Activated T-helper 1 cell treated with Interleukin-2 at 50 U/mL for 16 hours (primary cell): ENCODE measurements around the gene SHB.

Source experiments
- DNase-seq: peaks from one replicate; pipeline ENCODE4 v3.0.0-alpha.2; 2020; ENCODE audit warnings: low read depth

Gene SHB

DNA sequence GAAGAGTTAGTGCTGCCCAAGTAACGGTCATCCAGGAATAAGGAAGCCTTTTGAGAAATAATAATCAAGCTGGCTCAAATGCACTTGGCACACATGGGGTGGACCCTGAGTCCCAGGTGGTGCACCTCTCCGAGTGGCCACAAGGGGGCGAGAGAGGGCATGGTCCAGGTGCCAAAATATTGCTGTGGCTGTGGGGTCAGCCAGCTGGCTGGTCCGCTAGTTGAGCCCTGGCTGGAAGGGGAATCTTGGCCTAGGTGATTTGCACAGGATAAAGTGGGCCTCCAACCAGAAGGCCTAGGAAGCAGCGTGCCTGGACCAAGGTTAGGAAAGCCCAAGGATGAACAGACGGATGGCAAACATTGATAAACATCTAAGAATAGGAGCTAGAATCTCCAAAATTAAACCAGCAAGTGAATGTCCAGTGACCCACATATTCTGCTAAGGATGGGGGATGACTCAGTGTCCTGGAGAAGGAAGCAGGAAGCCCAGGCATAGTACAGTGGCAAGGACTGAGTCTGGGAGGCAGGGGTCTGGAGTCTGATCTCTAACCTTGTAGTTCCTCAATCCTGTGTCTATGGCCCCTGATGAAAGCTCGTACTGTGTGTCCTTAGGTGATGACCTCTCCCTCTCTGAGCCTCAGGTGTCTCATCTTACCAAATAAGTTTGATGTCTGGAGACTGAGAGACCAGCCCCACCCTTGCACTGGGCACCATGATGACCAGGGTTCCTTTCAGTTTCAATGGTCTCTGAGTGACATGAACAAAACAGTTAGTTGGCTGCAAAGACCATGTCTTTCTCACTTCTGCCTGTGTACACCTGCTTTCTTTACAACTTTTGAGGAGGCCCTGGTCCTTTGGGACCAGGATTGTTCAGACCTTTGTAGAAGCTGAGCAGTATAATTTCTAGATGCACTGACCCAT, 19.2 kb upstream of the SHB start:
- DNase-seq = peak; percentile 59

DNA sequence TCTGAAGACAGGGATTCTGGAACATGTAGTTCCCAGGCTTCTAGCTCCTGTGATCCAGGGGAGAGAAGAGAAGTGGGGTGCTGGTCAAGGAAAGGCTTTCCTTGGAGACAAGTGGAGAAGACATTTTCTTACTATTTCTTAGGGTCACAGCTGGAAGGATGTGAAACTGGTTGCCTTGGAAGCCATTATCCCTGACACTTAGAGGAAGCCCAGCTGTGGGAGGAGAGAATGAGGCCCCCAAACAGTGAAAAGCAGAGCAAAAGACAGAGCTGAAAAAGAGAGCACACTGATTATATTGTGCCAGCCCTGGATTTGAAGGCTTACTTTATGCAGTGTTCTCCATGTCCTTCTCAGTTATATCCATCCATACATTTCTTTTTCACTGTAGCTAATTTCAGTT, 17.5 kb upstream of the SHB start:
- no peak for DNase-seq

DNA sequence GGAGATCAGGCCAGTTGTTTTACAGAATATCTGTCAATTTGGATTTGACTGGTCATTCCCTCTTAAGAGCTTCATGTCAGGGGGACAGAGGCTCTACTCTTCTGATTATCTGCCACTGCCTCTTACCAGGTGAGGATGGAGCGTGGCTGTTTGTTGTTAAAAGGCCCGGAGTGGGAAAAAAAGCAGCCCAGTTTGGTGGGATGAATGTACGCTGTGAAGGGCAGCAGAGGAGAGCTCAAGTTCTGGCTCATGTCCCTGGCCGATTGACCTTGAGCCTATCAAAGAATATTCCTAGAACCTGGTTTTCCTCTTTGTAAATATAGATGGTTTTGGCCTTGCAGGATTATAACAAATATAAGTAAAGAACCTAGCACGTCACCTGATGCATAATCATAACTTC, 16.3 kb upstream of the SHB start:
- DNase-seq = no peak

DNA sequence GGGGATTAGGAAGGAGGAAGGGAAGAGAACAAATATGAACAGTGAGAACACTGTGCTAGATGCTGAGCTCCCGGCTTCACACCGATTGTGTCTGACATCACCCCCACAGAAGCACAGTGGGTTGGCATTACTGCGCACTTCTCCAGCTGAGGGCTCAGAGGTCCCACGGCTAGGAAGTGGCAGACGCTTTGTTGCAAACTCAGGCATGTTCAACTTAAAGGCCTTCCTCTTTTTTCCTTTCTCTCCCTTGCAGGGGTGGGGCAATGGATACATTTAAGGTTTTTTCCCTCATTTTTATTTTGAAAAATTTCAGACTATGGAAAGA, 15.5 kb upstream of the SHB start:
- no peak for DNase-seq

DNA sequence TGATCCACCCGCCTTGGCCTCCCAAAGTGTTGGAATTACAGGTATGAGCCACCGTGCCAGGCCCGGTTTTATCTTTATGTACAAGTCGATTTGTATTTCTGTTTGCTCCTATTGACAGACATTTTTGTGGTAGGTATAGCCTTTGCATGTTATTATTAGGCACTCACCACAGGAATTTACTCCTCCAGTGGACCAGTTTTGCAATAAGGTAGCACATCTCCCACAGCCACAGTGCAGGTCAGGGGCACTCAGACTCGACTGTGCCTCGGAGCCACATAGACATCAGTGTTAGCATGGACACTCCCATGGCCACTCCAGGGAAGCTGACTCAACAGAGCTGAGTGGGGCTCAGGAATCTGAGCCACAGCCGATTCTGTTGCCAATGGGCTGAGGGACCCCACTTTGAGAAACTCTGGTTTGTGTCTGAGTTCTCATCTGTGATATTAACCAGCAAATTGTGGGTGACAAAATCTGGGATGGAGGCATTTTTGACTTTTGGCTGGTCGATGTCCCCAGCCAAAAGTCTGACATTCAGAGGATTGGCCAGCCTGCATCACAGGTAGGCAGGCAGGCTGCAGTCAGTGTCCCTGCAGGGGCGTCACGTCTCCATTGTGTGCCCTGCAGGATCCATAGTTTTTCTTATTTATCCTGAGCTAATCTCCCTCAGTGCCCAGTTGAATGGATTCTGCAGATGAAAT, 15.0 kb upstream of the SHB start:
- DNase-seq = no peak

DNA sequence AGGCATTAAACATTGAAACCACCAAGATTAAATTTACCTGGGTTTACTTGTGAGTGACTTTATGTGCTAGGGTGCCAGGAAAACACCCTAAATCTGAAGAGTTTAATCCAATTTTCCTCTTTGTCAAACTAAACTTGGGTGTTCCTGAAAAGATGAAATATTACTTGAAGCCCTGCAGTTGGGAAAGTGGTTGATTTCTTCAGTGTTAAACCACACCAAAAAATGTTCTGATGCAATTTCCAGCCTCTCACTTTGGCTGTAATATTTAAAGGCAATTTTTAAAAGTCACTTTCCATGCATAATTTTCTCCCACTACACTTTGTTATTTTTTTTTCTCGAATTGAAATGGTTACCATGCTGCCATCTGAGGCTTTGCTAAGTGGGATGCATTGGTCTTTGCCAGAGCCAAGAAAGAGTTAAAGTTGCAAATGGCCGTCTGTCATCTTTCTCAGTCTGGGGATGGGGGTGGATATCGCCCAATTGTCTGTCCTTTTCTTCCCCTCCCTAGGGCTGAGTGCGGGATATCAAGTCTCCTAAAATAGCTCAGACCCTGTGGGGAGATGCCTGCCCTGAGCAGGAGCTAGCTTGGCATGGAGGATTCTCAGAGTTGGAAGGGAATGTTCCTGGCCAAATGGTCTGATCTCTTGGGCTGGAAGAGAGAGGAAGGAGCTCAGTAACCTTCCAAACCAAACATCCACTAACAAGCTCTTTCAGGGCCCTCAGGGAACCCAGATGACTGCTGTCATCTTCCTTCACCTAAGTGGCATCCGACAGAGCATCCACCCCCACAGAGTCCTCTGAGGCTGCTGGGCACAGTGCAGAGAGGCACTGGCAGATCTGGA, 13.6 kb upstream of the SHB start:
- no peak for DNase-seq

DNA sequence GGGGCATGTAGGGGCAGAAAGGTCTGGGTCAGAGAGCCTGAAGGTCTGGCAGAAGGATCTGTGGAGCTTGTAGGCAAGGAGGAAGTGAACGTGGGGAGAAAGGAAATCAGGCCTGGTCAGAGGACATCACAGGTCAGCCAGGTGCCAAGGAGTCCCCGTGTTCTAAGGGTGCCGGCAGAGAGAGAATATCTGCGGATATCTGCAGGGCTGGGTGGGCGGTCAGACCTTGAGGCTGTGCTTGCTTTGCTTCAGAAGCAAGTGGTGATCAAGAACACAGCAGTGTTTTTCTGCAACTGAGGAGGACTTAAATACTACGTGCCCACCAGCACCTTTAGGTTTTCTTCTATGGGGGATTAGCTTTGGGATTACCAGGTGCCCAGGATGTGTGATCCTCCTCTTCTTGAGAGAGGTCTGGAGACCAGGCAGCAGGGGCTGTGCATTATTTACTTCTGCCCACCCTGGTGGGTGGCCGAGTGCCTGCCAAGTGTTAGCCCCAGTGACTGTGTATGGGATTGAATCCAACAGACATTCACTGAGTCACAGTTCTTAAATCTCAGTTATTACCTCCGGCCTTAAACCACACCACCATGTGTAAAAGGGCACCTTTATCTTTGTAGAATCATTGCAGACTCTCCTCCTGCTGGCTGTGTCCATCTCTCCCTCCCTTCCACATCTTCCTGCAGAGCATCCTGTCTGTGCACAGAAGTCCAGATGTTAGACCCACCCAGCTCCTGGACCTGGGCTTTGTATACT, 12.5 kb upstream of the SHB start:
- no peak for DNase-seq

DNA sequence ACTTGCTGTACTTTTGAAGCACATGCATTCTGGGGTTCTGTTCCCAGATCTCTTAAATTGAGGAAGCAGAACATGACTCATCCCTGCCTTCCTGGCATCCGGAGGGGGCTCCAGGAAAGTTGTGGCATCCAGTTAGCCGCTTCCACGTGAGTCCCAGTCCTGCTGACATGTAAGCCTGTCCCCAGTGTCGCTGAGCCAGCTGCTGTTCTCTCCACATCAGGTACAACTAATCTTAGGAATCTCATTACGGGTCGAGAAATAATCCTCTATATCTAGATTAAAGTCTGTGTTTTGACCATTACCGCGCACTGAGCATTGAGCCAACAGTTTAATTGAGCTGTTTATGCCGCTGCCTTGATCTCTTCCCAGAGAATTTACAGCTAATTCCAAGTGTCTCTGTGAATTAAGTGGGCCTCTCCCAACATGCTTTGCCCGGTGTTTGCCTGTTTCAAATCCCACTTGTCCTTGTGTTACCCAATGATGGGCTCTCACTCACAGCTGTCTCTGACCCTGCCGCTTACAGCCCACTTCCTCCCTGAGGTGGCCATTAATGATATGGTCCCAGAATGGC, 10.5 kb upstream of the SHB start:
- no peak for DNase-seq

DNA sequence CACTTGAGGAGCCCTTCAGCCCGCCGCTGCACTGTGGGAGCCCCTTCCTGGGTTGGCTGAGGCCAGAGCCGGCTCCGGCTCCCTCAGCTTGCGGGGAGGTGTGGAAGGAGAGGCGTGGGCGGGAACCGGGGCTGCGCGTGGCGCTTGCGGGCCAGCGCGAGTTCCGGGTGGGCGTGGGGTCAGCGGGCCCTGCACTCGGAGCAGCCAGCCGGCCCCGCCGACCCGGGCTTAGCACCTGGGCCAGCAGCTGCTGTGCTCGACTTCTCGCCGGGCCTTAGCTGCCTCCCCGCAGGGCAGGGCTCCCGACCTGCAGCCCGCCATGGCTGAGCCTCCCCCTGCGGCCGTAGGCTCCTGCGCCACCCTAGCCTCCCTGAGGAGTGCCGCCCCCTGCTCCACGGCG, 6.2 kb upstream of the SHB start:
- no peak for DNase-seq

DNA sequence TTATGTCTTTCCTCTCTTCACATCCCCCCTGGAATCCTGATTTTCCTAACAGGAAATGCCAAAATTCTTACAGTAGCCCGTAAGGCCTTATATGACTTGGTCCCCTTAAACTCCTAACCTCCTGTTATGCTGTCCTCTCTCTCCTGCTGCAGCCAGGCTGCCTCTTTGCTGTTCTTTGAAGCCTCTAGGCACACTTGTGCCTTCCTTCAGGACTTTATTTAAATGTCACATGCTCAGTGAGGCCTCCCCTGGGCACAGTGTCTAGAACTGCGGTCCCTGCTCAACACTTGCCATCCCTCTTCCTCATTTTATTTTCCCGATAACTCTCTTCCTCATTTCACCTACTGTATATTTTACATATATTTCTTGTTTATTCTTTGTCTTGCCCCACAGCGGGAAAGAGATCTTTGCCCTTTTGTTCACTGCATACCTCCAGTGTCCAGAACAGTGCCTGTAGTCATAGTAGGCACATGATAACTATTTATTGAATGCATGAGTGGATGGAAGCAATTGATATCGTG, 5.5 kb upstream of the SHB start:
- DNase-seq = no peak

DNA sequence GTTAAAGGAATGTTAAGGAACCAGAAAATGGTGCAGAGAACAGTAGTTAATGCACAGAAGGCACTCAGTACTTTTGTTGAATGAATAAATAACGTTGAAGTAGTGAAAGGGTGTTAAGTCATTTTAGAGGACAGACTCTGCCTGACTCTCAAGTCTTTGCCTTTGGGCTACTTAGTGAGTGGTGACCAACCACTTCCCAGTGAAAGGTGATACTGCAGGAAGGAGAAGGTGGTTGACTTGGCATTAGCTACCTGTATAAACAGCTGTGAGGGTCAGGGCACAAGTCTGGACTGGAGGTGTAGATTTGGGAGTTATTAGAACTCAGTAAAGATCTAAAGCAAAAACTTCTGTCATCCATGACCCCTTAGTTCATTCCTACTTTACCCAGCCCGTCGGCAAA, 4.9 kb upstream of the SHB start:
- DNase-seq = no peak

DNA sequence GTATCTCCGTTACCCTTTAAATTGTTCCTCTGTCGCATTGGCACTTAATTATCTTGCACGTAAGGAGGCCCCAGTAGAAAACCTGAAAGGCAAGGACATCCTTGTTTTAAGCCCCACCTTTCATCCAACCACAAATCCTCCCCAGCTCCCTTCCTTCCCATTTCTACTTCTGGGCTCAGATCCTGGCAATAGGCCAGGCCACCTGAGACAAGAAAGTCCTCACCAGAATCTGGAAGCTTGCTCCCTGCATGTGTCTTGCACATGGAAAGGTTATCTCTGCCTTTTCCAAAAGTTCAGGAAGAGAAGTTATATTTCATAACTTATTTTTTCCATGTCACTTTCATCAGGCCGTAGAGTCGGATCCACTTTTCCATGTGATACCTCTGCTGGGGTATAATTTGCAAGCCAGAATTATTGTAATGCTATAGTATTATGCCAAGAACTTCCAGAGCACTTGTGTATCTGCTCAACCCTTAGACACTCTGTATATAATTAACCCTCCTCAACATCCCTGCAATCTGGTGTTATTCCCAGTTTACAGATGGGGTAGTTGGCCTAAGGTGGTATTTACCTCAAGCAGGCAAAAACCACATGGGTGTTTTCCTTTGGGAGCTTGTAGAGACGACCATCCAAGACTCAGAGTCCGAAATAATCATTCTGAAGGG, 2.6 kb upstream of the SHB start:
- no peak for DNase-seq

DNA sequence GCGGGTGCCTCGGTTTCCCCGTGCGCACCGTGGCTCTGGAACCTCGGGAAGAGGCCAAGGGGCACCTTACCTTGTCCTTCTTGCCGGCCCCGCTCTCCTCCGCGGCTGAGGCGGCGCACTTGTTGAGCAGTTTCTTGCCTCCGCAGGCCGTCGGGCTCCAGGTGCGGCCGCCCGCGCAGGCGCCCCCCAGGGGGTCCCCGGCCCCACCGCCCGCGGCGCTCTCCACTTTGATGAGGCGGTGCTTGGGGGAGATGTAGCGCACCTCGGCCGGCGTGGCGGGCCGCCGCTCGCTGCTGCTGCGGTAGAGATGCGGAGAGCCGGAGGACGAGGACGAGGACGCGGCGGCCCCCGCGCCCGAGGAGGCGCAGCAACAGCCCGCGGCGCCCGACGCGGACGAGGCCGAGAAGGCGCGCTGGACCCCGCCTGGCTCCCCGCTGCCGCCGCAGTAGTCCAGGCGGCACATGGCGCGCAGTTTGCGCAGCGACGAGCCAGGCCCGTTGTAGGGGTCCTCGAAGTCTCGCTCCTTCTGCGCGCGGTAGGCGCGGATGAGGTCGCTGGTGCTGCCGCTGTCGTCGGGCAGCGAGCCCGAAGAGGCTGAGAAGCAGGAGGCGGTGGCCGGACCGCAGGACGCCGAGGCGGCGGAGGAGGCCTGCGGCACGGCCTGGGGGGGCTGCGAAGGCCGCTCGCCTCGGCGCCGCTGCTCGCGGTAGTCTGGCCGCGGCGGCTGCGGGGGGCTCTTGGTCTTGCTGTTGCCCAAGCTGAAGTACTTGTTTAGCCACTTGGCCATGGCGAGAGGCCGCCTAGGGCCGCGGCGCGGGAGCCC, 957 bp downstream of the SHB start:
- no peak for DNase-seq

DNA sequence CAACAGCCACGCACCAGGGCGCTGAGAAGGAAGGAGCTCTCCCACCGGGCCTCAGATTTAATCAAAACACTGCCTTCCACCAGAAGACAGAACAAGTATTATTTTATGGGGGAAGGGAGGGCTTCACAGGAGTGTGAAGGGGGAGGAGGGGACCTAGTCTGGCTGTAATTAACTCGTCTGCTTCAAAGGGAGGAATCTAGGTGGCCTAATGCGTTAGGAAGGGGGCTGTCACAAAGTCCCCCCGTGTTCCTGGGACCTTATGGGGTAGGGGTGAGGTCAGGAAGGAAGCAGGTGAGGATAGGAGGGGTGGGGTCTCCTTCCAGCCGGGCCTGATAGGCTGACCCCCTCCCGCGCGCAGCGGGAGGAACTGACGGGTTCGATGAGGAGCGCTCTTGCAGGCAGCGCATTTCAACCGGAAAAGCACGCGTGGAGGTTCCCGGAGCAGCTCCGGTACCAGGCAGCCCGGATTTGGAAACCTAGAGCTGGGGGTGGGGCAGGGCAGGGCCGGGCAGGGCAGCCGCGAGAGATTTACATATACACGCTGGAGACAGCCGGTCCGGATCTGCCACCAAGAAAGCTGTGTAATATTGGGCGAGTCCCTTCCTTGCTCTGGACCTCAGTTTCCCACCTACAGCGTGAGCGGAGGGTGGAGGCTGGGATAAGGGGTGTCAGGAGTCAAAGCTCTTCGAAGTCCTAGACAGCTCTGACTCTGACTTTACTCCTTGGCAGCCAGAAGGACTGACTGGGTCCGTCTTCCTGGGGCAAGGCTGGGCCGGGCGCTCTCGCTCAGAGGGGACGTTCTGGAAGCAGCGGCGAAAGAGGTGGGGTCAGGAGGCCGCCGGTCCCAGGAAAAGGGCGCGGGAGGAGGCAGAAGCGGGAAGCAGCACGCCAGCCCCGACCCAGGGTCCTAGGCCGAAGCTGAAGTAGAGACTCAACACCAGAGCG, 1.8 kb downstream of the SHB start:
- peak; percentile 5 for DNase-seq

DNA sequence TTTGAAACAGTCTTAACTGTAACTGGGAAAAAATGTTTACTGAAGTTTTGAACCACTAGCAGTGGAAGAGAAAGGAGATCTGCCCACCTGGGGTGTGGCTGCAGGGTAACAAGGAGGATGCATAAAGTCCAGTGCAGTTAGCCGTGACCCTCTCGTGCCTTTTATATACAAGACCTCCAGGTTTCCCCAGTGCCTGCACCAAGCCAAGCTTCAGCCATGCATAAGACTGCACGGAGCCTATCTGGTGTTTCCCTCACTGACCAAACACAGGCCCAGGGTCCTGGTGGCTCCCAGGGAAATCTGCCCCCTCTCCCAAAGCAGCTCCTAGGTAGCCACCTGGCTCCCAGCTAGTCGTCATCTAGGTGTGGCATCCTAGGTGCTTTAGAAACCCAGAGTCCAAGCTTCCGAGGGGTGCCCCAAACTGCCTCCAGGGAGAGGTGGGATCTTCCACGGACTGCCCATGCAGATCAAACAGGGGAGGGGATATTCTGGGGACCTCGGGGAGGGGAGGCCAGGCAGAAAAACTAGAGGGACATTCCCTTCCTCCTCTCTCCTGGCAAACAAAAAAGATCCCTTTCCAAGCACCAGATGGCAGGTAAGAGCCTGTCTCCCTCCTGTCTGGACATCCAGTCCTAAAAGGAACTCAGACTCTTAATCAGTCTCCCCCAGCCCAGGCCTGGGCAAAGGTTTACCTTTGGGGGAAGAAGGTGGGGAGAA, 2.7 kb downstream of the SHB start:
- DNase-seq = no peak

DNA sequence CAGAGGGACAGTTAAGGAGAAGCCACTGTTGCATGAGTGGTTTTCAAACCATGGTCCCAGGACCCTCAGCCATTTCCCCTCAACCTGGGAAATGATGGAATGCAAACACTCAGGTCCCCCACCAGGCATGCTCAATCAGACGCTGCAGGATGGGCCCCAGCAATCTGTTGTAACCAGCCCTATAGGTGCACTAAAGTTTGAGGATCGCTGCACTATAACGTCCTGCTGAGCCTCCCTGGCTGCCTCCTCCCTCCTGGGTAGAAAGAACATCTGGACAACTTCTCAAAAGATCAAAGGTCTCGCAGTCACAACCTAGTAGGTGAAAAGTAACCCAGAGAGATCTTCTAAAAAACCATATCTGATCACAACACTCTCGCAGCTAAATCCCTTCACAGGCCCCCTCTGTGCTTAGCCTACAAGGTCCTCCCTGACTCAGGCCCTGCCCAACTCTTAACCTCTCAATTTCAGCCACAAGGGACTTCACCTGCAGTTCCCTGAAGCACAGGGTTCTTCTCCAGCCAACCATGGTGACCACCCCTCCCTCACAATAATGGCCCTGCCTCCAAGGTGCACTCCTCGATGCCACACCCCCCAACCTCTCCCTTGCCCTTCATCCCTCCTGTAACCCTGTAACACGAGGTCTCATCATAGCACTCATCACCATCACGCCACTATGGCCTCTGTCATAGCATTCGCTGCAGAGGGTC, 3.5 kb downstream of the SHB start:
- DNase-seq = no peak

DNA sequence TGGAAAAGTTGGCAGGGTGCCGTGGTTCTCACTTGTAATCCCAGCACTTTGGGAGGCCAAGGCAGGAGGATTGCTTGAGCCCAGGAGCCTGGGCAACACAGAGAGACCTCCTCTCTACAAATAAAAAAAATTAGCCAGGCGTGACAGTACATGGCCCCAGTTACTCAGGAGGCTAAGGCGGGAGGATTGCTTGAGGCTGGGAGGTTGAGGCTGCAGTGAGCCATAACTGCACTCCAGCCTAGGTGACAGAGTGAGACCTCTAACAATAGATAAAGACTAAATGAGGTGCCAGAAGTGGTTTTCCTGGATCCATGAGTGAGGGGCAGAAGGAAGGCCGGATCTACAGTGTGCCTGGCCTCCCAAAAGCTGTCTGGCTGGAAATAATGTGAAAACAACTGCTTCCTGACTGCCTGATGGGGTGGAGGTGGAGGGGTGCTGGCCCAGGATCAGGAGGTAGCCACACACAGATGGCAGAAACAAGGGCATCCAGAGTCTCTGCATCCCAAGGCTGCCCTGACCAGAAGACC, 4.1 kb downstream of the SHB start:
- DNase-seq = no peak
